Activated T-cell treated with anti-CD3 and anti-CD28 coated beads for 24 hours (primary cell): ENCODE measurements around the gene GBGT1.
"Not testable (repeated sequence)": the region's sequence is repeated elsewhere in the genome, so short reads cannot be mapped to it uniquely, and the experiment has no call there.

ENCODE experiments used
- DNase-seq: peaks from one replicate; pipeline ENCODE4 v3.0.0-alpha.2; 2020; ENCODE audit warnings: low read depth

Gene GBGT1

DNA sequence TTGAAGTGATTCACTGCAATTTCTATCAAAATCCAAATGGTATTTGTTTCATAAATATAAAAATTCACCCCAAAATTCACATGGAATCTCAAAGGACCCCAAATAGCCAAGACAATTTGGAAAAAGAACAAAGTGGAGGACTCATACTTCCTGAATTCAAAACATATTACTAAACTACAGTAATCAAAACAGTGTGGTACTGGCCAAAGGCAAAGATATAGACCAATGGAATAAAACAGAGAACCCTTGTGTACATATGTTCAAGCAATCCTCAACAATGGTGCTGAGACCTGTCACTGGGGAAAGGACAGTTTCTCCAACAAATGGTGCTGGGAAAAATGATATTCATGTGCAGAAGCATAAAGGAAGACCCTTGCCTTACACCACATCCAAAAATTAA lies 31.3 kb upstream of the GBGT1 start:
- DNase-seq: no peak

GRCh38 chr9:133194597-133194996 lies 30.9 kb upstream of the GBGT1 start:
- DNase-seq: no peak

DNA sequence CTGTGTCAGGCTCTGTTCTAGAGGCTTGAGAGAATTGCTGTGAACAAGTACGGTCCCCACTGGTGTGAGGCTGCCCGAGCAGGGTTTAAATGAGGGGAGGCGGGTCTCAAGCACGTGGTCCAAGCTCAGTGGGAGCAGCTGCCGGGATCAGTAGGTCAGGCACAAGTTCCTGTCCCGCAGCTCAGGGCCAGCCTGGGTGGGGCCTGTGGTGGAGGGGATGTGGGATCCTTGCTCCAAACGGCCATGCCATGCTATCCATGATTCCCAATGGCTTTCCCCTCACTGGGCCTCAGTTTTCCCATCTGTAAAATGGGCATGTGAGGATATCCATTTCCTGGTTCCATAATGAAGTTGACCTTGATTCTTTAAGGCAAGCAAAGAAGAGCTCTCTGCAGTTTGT lies 28.3 kb upstream of the GBGT1 start:
- no peak for DNase-seq

DNA sequence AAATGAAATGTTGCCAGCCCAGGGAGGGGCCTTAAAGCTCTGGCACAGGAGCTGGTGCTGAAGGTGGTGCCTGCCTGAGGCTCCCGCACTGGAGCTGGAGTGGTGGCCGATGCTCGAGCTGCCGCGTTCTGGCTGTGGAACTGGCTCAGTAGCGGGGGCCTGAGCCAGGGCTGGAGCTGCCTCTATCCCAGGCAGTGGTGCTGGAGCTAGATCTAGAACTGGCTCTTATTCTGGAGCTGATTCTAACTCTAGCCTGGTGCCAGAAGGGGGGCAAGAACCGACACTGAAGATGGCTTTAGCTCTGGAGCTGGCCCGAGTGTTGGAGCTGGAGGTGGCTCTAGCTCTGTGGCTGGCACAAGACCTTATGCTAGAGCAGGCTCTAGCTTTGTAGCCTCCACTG lies 26.1 kb upstream of the GBGT1 start:
- DNase-seq: no peak

- no peak for DNase-seq
Observed at GRCh38 chr9:133188843-133189180, 25.1 kb upstream of the GBGT1 start.

DNA sequence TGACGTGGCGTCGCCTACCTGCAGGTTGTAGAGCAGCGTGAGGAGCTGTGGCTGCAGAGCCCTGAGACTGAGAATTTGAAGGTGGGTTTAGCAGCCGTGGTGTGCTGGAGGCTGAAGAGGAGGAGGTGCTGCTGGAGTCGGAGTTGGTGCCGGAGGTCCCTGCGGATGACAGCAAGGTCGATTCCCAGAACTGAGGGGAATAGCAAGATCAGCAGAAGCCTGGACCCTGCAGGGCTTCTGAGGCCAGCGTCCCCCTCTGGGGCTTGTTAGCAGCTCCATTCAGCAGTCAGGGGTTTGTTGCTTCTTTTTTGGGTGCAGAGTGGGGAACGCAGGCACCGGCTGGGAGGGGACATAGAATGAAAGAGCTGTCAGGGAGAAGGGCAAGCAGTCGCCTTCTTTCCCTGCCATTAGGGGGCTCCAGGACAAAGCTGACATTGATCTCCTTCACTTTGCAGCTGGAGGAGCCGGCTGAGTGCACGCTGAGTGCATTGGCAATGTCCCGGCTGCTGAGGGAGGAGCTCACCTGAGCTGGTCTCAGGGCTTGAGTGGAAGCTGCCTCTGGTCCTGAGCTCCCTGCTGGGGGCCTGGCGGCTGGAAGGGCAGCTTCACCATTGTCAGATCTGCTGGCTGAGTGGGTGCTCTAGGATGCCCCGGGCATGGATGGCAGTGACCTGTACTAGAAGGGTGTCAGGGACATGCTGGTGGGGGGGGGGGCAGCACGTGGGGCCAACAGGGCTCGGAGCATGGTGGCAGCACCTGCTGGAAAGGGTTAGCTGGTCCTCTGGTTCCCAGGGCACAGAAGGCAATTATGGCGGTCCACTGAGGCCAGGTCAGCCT lies 24.5 kb upstream of the GBGT1 start:
- DNase-seq: no peak

DNA sequence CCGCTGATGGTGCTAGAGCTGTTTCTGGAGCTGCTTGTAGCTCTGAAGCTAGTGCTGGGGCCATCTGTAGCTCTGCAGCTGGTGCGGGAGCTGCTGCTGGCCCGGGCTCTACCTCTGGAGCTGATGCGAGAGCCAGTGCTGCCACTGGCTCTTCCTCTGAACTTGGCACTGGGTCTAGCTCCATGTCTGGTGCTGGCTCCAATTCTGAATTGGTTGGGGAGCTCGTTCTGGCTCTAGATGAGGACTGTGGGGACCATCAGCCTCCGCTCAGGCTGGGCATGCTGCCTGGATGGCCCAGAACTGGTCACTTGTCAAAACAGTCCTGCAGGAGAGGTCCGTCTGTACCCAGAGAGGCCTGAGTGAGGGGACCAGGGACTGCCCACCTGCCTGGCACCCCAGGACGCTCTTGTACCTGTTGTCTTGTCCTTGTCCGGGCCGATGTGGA lies 23.9 kb upstream of the GBGT1 start:
- no peak for DNase-seq

- DNase-seq: no peak
Observed at GRCh38 chr9:133186736-133187135, 23.0 kb upstream of the GBGT1 start.

DNA sequence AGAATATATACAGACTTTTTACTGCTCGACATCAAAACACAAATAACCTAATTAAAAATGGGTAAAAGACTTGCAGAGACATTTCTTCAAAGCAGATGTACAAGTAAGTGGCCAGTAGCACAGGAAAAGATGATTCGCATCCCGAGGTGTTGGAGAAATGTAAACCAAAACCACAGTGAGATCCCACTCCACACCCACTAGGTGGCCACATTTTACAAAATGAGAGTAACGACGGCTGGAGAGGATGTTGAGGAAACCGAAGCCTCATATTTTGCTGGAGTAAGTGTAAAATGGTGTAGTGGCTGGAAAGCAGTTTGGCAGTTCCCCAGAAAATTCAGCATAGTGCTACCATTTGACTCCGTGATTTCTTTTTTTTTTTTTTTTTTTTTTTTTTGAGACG lies 21.3 kb upstream of the GBGT1 start:
- peak; percentile 25 for DNase-seq

DNA sequence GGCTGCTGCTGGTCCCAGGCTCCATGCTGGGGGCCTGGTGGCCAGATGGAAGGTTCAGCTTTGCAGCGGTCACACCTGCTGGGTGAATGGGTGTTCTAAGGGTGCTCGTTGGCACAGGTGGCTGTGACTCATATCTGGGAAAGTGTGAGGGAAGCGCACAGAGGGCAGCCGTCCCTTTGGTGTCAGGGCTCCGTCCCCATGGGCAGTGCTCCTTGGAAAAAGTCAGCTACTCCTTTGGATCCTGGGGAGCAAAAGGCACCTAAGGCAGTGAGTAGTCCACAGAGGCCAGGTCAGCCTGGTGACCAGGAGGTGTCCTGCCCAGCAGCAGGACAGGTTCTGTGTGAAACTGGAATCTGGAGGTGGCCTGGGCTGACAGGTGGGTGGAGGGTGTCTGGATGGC lies 18.4 kb upstream of the GBGT1 start:
- DNase-seq: no peak

DNA sequence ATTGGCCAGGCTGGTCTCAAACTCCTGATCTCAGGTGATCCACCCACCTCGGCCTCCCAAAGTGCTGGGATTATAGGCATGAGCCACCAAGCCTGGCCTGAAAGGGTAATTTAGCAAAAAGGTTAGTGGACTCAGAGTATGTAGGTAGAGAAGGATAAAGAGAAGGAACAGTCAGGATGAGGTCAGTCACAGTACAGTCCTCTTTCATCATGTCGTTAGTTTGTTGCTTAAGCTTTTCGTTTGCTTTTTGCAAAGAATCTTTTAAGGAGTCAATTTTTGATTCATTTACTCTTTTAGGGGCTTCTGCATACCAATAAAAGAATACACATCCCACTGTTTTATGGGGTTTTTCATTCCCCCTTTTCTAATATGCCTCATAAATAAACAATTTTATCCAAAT lies 17.8 kb upstream of the GBGT1 start:
- DNase-seq: no peak

- DNase-seq: no peak
Observed at GRCh38 chr9:133180953-133181352, 17.2 kb upstream of the GBGT1 start.

DNA sequence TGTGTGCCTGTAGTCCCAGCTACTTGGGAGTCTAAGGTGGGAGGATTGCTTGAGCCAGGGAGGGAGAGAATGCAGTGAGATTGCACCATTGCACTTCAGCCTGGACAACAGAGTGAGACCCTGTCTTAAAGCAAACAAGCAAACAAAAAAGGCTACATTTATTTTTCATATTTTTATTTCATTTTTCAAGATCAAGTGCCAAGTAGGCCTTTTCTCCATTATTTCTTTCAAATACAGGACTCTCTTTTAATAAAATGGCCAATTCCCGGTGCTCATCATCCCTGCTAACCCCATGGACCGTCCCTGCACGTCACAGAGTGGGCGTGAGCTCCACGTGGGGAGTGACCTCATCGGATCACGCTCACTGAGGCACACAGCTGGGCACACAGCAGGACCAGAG lies 9.3 kb upstream of the GBGT1 start:
- no peak for DNase-seq

GRCh38 chr9:133171161-133171961 lies 7.6 kb upstream of the GBGT1 start:
- DNase-seq: no peak

GRCh38 chr9:133170716-133171115 lies 7.0 kb upstream of the GBGT1 start:
- DNase-seq: no peak

GRCh38 chr9:133169687-133170086 lies 6.0 kb upstream of the GBGT1 start:
- DNase-seq: not testable (repeated sequence)

DNA sequence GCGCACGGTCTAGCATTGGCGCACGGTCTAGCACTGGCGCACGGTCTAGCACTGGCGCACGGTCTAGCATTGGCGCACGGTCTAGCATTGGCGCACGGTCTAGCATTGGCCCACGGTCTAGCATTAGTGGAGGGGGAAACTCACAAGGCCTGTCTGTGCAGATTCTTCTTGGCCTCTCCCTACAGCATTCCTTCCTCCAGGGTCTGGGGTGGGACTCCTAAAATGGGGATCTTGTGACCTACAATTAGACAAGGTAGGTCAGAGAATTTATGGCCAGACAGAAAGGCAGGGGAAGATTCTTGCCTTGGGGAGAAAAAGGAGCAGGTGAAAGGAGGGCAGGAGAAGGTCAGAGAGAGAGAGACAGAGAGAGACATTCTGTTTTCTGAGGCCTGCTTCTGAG lies 5.4 kb upstream of the GBGT1 start:
- DNase-seq: no peak

- no peak for DNase-seq
Observed at GRCh38 chr9:133168432-133168831, 4.7 kb upstream of the GBGT1 start.

GRCh38 chr9:133167769-133168168 lies 4.1 kb upstream of the GBGT1 start:
- no peak for DNase-seq

GRCh38 chr9:133167096-133167730 lies 3.5 kb upstream of the GBGT1 start:
- no peak for DNase-seq

- DNase-seq: no peak
Observed at GRCh38 chr9:133166392-133166791, 2.7 kb upstream of the GBGT1 start.

DNA sequence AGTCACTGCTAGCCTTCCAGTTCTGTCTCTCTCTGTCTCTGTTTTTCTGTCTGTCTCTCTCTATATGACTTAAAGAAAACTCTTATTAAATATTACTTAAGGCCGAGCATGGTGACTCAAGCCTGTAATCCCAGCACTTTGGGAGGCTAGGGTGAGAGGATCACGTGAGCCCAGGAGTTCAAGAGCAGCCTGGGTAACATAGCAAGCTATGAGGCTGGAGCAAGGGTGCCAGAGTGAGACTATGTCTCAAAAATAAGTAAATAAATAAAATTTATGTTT lies 1.7 kb upstream of the GBGT1 start:
- DNase-seq: no peak

- DNase-seq: no peak
Observed at GRCh38 chr9:133164191-133164590, 477 bp upstream of the GBGT1 start.
